HG03095 (cell line): ENCODE data around the gene IL7R.
A peak's percentile ranks its signal among the peaks of the same experiment; 100 is the strongest.

Experiments
- ATAC-seq: cut with Tn5 transposase; IDR thresholded peaks from one replicate; pipeline ENCODE4 v1.9.1; 2021; ENCODE audit warnings: moderate library complexity; ENCODE audit not compliant: unreplicated experiment

The IL7R gene

DNA sequence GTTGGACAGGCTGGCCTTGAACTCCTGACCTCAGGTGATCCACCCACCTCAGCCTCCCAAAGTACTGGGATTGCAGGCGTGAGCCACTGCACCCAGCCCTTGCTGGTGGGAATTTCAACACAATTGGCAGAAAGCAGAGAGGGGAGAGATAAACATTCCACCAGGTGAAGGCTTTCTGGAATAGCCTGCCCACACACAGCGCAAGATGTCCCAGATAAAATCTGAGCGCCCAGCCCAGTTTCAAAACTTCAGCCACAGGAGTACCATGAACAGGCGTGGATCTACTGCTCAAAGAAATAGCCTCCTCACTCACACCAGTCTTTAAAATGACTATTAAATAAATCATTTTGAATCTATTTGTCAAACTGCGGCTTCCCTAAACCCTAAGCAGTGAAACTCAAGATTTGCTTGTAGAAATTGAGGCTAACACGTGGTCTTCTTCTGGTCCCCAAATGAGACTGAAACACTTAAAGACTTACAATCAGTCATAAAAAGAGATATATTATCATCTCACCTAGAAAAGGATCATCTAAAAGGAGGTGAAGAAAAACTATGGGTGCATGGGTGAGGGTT, 47.0 kb downstream of the IL7R start:
- no peak for ATAC-seq

DNA sequence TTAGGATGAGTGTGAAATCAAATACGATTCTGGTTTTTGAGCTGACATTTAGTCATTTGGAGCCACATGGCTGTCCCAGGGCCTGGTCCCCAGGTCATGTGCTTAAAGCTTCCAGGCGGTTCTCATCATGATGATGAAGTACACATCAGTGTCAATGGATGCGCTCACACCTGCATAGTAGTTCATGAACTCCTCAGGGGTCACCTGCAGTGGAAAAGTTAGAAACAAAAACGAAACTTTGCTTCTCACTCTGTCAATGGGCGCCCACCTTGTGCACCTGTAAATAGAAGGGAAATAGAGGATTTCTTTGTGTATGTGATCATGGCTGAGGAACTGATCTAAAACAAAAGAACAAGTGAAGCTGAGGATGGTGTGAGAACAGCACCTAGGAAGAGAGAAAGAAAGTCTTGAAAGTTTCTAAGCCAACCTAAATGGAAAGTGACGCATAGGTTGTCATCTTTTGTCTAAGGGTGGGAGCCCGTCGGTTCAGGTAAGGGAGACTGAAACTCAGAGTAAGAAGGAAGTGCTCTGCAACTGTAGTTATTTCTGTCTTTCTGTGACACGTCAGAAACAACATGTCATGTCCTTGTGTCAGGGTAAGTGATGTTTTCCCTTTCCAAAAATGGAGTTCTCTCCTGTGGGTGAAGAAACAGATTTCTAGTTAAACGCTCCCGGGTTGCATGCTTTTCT, 47.9 kb downstream of the IL7R start:
- ATAC-seq, result peak; percentile 73

DNA sequence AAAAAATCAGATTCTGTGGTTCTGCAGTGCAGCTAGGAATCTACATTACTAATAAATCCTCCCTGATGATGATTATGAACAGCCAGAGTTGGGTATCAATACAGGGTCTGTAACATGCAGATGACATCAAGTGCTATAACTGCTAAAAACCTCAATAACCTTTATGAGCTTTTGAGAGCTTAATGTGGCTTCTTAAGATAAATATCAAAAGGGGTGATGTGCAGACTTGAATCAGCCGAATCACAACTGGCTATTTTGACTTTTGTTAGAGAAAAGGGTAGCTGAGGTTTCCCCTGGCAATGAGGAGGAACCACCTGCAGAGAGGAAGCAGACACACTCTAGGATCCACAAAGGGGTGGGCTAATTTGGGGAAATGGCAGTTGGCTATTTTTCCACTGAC, 51.5 kb downstream of the IL7R start:
- no peak for ATAC-seq

DNA sequence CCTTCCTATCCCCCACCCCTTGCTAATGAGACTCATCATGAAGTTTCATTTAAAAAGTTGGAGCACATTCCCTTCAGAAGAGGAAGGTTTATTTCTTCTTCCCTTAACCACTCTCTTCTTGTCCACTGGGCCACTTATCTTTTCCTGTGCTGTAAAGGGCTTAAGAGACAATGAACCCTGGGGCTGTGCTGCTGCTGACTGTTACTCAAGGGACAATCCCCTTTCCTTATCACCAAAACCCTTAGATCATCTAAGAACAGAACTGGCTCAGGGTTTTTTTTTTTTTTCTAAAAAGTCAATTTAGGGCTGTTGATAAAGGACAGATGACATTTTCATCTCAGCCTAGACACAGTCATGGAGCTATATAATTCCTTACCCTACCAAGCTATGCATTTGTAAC, 52.1 kb downstream of the IL7R start:
- no peak for ATAC-seq

DNA sequence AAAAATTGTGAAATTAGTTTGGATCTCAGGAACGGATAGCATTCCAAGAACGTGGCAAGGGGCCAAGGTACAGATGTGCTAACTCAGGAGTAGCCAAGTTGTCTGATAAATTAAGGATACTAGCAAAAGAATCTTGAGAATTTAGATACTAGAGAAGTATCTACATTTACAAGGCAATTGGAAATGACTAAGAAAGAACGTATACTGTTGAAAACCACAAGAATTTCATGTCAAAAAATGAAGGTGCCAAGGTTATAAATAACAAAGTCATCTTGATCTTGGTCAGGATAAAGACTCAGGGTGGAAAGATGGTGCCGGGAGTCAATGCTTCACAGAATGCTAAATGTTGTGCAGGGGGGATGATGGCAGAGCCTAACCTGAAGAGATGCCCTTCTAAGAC, 62.5 kb downstream of the IL7R start:
- no peak for ATAC-seq

DNA sequence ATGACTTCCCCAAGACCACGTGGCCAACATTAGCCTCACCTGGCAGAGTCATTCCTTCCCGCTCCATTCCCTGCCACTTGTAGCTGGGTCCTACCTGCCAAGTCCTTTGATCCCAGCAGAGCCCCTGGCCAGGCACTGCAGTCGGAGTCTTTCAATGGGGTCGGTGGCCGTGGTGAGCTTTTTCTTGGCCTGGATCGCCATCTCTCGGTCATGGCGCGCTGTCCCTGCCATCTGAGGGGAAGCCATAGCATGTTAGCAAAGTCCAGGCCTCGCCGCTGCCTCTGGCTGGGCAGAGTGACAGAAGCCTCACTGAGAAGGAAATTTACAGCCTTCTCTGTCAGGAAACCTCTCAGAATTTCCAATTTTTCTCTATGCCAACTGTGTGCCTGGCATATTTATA, 64.2 kb downstream of the IL7R start:
- ATAC-seq, result no peak

DNA sequence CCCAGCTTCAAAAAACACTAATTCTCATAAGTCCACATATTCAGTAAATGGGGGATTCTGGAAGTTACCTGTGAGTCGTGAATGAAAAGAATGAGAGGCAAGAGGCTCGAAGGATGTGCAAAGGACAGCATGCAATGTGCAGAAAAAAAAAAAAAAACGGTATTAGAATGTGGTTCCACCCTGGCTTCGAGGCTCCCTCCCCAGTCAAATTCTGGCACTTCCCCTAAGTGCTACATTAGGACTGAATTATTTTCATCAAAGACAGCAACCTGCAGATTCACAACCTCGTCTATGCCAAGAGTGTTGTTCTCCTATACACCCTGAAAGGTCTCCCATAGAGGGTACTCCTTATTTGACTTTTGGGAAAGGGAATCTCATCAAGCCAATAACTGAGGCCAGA, 65.2 kb downstream of the IL7R start:
- no peak for ATAC-seq

DNA sequence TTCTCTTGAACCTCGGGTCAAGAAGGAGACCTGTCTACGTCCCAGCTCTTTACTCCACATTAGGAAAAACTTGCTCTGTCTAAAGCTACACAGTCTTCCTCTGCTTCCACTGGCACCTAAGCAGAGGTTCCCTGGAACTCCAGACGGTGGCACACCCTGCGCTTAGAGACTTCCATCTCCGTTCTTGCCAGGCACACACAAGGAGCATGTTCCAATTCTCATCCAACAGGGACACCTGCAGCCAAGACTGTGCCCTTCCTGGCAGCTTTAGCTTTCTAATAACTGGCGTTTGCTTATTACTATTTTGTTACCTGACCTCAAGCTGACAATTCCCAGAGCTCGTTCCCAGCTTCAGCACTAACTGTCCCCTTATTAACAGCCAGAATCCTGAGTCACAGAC, 65.8 kb downstream of the IL7R start:
- ATAC-seq, result no peak

DNA sequence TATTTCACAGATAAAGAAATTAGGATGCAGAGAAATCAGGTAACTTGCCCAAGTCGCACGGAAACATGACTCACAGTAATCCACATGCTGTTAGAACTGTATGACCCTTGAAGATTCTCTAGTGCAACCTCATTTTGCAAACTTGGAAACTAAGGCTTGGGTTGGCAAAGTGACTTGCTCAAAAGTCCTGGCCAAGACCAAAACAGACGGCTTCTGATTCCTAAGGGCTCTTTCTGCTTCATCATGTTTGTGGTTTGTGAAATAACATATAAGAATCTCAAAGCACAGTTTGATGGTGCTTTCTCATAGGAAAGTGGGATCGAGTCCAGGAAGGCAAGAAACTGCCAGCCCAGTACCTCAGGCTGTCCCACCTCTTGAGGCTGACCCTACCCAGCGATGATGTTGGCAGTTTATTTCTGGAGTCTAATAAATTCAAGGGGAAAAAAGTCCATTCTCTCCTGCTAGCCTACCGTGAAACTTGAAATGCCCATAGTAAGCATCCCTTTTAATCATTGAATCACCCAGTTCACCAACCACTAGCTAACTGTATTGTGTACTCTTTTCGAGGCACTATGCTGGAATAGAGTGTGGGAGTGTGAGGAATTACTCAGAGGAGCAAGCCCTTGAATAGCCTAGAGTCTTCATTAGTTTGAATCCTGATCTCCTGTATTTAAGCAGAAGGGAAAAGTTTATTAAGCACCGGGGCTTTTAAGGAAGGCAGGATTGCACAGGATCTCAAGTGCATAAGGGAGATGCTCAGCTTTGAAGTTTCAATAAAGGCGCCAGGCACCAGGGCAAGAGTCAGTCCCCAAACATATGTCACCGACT, 67.6 kb downstream of the IL7R start:
- ATAC-seq, result no peak

DNA sequence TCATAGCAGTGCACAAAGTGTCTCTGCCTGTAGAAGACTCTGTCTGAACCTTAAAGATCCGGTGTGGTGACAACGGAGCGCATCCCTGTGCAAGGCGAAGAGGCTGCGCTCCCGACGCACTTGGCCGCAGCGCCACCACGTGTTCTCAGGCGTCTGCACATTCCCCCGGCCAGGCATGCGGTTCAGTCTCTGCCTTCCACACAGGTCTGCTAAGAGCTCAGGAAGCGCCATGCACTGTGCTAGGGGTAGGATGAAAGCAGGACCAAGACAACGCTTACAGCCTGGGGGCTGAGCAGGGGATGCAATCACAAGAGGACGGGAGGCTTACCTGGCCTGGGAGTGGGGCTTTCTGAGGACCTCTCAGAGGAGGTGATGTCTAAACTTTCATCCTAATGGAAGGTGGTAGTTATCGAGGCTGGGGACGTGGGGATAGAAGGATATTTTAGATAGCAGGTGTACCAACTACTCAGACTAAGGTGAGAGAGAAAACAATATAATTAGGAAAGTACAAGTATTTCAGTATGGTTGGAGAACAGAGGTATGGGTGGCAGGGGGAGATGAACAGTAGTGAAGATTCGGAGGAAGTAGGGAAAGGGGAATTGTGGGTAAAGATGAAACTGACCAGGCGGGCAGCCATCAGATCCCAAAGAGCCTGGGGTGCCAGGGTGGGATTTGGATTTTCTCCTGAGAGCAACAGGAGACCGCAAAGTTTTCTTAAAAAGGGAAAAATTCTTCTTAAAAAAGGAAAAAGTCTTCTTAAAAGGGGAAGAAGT, 68.4 kb downstream of the IL7R start:
- ATAC-seq, result peak; percentile 79

DNA sequence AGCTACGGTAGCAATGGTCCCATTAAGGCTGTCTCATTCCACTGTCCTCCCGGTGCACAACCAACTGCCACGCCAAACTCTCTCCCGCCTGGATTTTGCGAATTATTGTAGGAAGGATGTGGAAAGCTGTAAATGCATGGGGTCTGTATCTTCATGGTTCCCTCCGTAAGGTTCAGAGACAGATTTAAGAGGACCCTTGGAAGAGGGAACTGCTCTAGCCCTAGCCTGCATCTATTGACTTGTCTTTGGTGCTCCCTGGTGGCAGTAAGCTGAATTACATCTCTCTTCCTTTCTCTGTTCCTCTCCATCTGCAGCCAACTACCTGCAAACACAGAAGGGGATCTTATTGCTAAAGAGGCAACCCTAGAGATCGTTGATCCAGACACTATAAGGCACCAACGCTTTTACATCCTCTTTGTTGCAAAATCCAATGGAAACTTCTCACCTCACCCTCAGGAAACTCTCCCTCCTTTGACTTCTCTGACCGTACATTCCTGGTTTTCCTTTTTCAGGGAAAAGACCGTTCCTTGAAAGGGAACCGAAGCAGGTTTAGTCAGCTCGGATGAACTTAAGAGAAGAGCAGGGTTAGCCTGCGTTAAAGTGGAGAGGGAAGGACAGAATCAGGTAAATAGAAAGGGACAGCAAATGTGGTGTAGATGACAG, 69.8 kb downstream of the IL7R start:
- peak; percentile 50 for ATAC-seq
